ENCODE measurements around the gene NDUFA3.

NDUFA3 gene

GRCh38 chr19:54127688-54128440, 25.2 kb downstream of the NDUFA3 start:
- DNase-seq (ENCODE audit: low read depth, low spot score): no peak
- Histone ChIP-seq H3K27ac (ENCODE audit: low read length) (no peak overlapping the region), H3K27me3 (ENCODE audit: control insufficient read depth, insufficient read depth, low read length) (no peaks in the 10 kb centered on the region), H3K4me1 (ENCODE audit: control insufficient read depth, insufficient read depth, low read length) (no peaks in the 10 kb centered on the region), H3K4me3 (ENCODE audit: low read length) (no peak overlapping the region), H3K36me3 (ENCODE audit: control insufficient read depth, insufficient read depth, low read length) (peaks cover 54% of the 10 kb centered on the region), H3K9me3 (ENCODE audit: control insufficient read depth, insufficient read depth, low read length) (no peaks in the 10 kb centered on the region)
- no CpG with 5 or more reads among the region's 44 CpGs for WGBS (ENCODE audit: insufficient coverage, insufficient read length)

GRCh38 chr19:54128441-54128725, 25.7 kb downstream of the NDUFA3 start:
- no CpG with 5 or more reads among the region's 20 CpGs for WGBS (ENCODE audit: insufficient coverage, insufficient read length)
- H3K27me3 ChIP-seq (ENCODE audit: control insufficient read depth, insufficient read depth, low read length): no peaks in the 10 kb centered on the region
- DNase-seq (ENCODE audit: low read depth, low spot score): no peak
- peaks cover 49% of the 10 kb centered on the region for H3K36me3 ChIP-seq (ENCODE audit: control insufficient read depth, insufficient read depth, low read length)
- no peak overlapping the region for H3K4me3 ChIP-seq (ENCODE audit: low read length)
- H3K4me1 ChIP-seq (ENCODE audit: control insufficient read depth, insufficient read depth, low read length): no peaks in the 10 kb centered on the region
- H3K27ac ChIP-seq (ENCODE audit: low read length): no peak overlapping the region
- no peaks in the 10 kb centered on the region for H3K9me3 ChIP-seq (ENCODE audit: control insufficient read depth, insufficient read depth, low read length)

- H3K27ac ChIP-seq (ENCODE audit: low read length): no peak overlapping the region
- H3K36me3 ChIP-seq (ENCODE audit: control insufficient read depth, insufficient read depth, low read length): peaks cover 43% of the 10 kb centered on the region
- H3K27me3 ChIP-seq (ENCODE audit: control insufficient read depth, insufficient read depth, low read length): no peaks in the 10 kb centered on the region
- no CpG with 5 or more reads among the region's 41 CpGs for whole genome bisulfite sequencing (ENCODE audit: insufficient coverage, insufficient read length)
- DNase-seq (ENCODE audit: low read depth, low spot score): no peak
- H3K9me3 ChIP-seq (ENCODE audit: control insufficient read depth, insufficient read depth, low read length): no peaks in the 10 kb centered on the region
- H3K4me3 ChIP-seq (ENCODE audit: low read length): no peak overlapping the region
- H3K4me1 ChIP-seq (ENCODE audit: control insufficient read depth, insufficient read depth, low read length): no peaks in the 10 kb centered on the region
Observed at GRCh38 chr19:54128796-54129616, 26.4 kb downstream of the NDUFA3 start.

- peaks cover 37% of the 10 kb centered on the region for H3K36me3 ChIP-seq (ENCODE audit: control insufficient read depth, insufficient read depth, low read length)
- no peak overlapping the region for H3K4me3 ChIP-seq (ENCODE audit: low read length)
- no peak overlapping the region for H3K27ac ChIP-seq (ENCODE audit: low read length)
- no peak for DNase-seq (ENCODE audit: low read depth, low spot score)
- WGBS (ENCODE audit: insufficient coverage, insufficient read length): no CpG with 5 or more reads among the region's 20 CpGs
- H3K4me1 ChIP-seq (ENCODE audit: control insufficient read depth, insufficient read depth, low read length): no peaks in the 10 kb centered on the region
- H3K27me3 ChIP-seq (ENCODE audit: control insufficient read depth, insufficient read depth, low read length): no peaks in the 10 kb centered on the region
- H3K9me3 ChIP-seq (ENCODE audit: control insufficient read depth, insufficient read depth, low read length): no peaks in the 10 kb centered on the region
Observed at GRCh38 chr19:54129617-54129996, 27.0 kb downstream of the NDUFA3 start.

GRCh38 chr19:54133312-54133956, 30.8 kb downstream of the NDUFA3 start:
- DNase-seq (ENCODE audit: low read depth, low spot score): no peak
- H3K27ac ChIP-seq (ENCODE audit: low read length): no peak overlapping the region
- no CpG with 5 or more reads among the region's 10 CpGs for WGBS (ENCODE audit: insufficient coverage, insufficient read length)

GRCh38 chr19:54133957-54134590, 31.4 kb downstream of the NDUFA3 start:
- Histone ChIP-seq H3K4me1 (ENCODE audit: control insufficient read depth, insufficient read depth, low read length) (peaks cover 4% of the 10 kb centered on the region; the same call in 1 of the 2 replicates), H3K27me3 (ENCODE audit: control insufficient read depth, insufficient read depth, low read length) (no peaks in the 10 kb centered on the region), H3K4me3 (ENCODE audit: low read length) (no peak overlapping the region), H3K27ac (ENCODE audit: low read length) (no peak overlapping the region), H3K9me3 (ENCODE audit: control insufficient read depth, insufficient read depth, low read length) (no peaks in the 10 kb centered on the region), H3K36me3 (ENCODE audit: control insufficient read depth, insufficient read depth, low read length) (peaks cover 13% of the 10 kb centered on the region)
- no peak for DNase-seq (ENCODE audit: low read depth, low spot score)
- WGBS (ENCODE audit: insufficient coverage, insufficient read length): no CpG with 5 or more reads among the region's 2 CpGs

More at GRCh38 chr19:54133312-54133956, 30.8 kb downstream of the NDUFA3 start:
- Histone ChIP-seq H3K9me3 (ENCODE audit: control insufficient read depth, insufficient read depth, low read length) (no peaks in the 10 kb centered on the region), H3K4me1 (ENCODE audit: control insufficient read depth, insufficient read depth, low read length) (no peaks in the 10 kb centered on the region), H3K36me3 (ENCODE audit: control insufficient read depth, insufficient read depth, low read length) (peaks cover 19% of the 10 kb centered on the region), H3K4me3 (ENCODE audit: low read length) (no peak overlapping the region), H3K27me3 (ENCODE audit: control insufficient read depth, insufficient read depth, low read length) (no peaks in the 10 kb centered on the region)

- H3K27ac ChIP-seq (ENCODE audit: low read length): no peak overlapping the region
- no peak for DNase-seq (ENCODE audit: low read depth, low spot score)
- H3K36me3 ChIP-seq (ENCODE audit: control insufficient read depth, insufficient read depth, low read length): peaks cover 4% of the 10 kb centered on the region; the same call in 1 of the 2 replicates
- H3K27me3 ChIP-seq (ENCODE audit: control insufficient read depth, insufficient read depth, low read length): no peaks in the 10 kb centered on the region
- H3K9me3 ChIP-seq (ENCODE audit: control insufficient read depth, insufficient read depth, low read length): no peaks in the 10 kb centered on the region
- H3K4me1 ChIP-seq (ENCODE audit: control insufficient read depth, insufficient read depth, low read length): peaks cover 4% of the 10 kb centered on the region; the same call in 1 of the 2 replicates
- WGBS (ENCODE audit: insufficient coverage, insufficient read length): no CpG with 5 or more reads among the region's 30 CpGs
- H3K4me3 ChIP-seq (ENCODE audit: low read length): peak overlapping the region; percentile 42; the same call in 1 of the 2 replicates
Observed at GRCh38 chr19:54136086-54136863, 33.6 kb downstream of the NDUFA3 start.

GRCh38 chr19:54136864-54137698, 34.4 kb downstream of the NDUFA3 start:
- whole genome bisulfite sequencing (ENCODE audit: insufficient coverage, insufficient read length): no CpG with 5 or more reads among the region's 46 CpGs
- Histone ChIP-seq H3K4me1 (ENCODE audit: control insufficient read depth, insufficient read depth, low read length) (peaks cover 4% of the 10 kb centered on the region; the same call in 1 of the 2 replicates), H3K27me3 (ENCODE audit: control insufficient read depth, insufficient read depth, low read length) (no peaks in the 10 kb centered on the region), H3K4me3 (ENCODE audit: low read length) (peak overlapping the region; percentile 87; the same call in 1 of the 2 replicates), H3K36me3 (ENCODE audit: control insufficient read depth, insufficient read depth, low read length) (0 out of 2 replicates have a peak, but pooled peaks cover 3% of the 10 kb centered on the region), H3K9me3 (ENCODE audit: control insufficient read depth, insufficient read depth, low read length) (no peaks in the 10 kb centered on the region), H3K27ac (ENCODE audit: low read length) (no peak overlapping the region)
- DNase-seq (ENCODE audit: low read depth, low spot score): peak; percentile 100
